Uterus (tissue), 4 donors: ENCODE measurements around the gene MRC2. TPM values are rescaled to one million over a fixed set of nuclear protein-coding genes. Genes with fewer than 3 reads are reported as not detected.
"Not testable (repeated sequence)": the region's sequence is repeated elsewhere in the genome, so short reads cannot be mapped to it uniquely, and the experiment has no call there.

Experiments used
- DNase-seq, 2 donors: peaks; one replicate each; pipeline ENCODE4 v3.0.0-alpha.2; 2019 to 2020
- H3K27ac ChIP-seq, 2 donors: fragments of 200-600 bp; sonication (generic); 1 replicate in 1 of 2; 2 replicates in 1 of 2; pipeline ENCODE4 v1.5.1; 2016 to 2018
- H3K27me3 ChIP-seq, 2 donors: fragments of 200-600 bp; sonication (generic); one replicate each; pipeline ENCODE4 v1.5.1; 2018 to 2019; ENCODE audit warnings: control low read depth in 1 of 2
- H3K36me3 ChIP-seq, 2 donors: fragments of 200-600 bp; sonication (generic); one replicate each; pipeline ENCODE4 v1.5.1; 2019; ENCODE audit warnings: control low read depth in 1 of 2
- H3K4me1 ChIP-seq, 2 donors: fragments of 200-600 bp; sonication (generic); one replicate each; pipeline ENCODE4 v1.5.1; 2018 to 2019; ENCODE audit warnings: control low read depth in 1 of 2
- H3K4me3 ChIP-seq, 2 donors: fragments of 200-600 bp; sonication (generic); 1 replicate in 1 of 2; 2 replicates in 1 of 2; pipeline ENCODE4 v1.5.1; 2018 to 2019; ENCODE audit warnings: mild to moderate bottlenecking in 1 of 2
- H3K9me3 ChIP-seq, 2 donors: fragments of 200-600 bp; sonication (generic); one replicate each; pipeline ENCODE4 v1.5.1; 2019; ENCODE audit warnings: control low read depth in 1 of 2
- POLR2A ChIP-seq, 2 donors: fragments of 450-650 bp; IDR thresholded peaks; one replicate each; pipeline ENCODE4 v1.6.1; 2016; ENCODE audit warnings: antibody characterized with exemption in 2 of 2, mild to moderate bottlenecking in 1 of 2, moderate library complexity in 1 of 2
- intact Hi-C: fragments of 100-400 bp; cut with DNase I; formaldehyde crosslinking; loops from one replicate; pipeline ENCODE4 v1.15.1; 2023; ENCODE audit warnings: low total_unique reads
- total RNA-seq, 4 donors: library from RNA; depleted of rRNA in 3 of 4; stranded (reverse); fragments of >200 nt in 3 of 4; gene quantifications; one replicate each; pipeline versions ENCODE4 v1.1.0 to v1.2.4, GENCODE V29; 2014 to 2023
- TF ChIP-seq, protein P1 (sequence below), 4 experiments: fragments of 200-600 bp in 2 of 4; fragments of 450-650 bp in 2 of 4; sonication (generic) in 2 of 4; IDR thresholded peaks; one replicate each; pipeline ENCODE4 v1.5.1; 2016 to 2019; ENCODE audit warnings: antibody characterized with exemption in 4 of 4, mild to moderate bottlenecking in 2 of 4, moderate library complexity in 1 of 4
- donor health status: DM: yes; HTN: yes; CAD: no.

The MRC2 gene
- total RNA-seq, 4 donors from 2014 or later, result 30.7 to 273 (median 102) TPM

DNA sequence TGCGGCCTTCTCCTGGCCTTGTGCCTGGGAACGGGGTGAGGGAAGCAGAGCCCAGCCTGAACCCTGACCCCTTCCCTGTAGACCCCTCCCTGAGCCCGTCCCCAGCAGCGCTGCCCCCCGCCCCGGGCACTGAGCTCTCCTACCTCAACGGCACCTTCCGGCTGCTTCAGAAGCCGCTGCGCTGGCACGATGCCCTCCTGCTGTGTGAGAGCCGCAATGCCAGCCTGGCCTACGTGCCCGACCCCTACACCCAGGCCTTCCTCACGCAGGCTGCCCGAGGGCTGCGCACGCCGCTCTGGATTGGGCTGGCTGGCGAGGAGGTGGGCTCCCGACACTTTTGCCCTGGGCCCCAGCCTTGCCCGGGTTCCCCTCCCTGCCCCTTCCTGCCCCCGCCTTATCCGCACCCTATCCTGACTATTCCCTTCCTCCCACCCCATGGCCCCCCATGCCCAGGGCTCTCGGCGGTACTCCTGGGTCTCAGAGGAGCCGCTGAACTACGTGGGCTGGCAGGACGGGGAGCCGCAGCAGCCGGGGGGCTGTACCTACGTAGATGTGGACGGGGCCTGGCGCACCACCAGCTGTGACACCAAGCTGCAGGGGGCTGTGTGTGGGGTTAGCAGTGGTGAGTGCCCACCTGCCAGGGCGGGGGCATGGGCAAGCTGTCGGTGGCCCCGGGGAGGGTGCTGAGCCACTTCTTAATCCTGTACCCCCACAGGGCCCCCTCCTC is 62.1 kb downstream of the MRC2 start:
- no peaks in the 10 kb centered on the region for H3K36me3 ChIP-seq
- no peaks in the 10 kb centered on the region for H3K9me3 ChIP-seq
- intact Hi-C loops, result no loop called here
- no peaks in the 10 kb centered on the region for H3K27me3 ChIP-seq
- no peaks in the 10 kb centered on the region for H3K4me1 ChIP-seq
- DNase-seq, result no peak
- no peak overlapping the region for H3K4me3 ChIP-seq
- TF ChIP-seq POLR2A (IDR thresholded peaks at IDR 0.05), result no peak
- TF ChIP-seq, protein P1, sequence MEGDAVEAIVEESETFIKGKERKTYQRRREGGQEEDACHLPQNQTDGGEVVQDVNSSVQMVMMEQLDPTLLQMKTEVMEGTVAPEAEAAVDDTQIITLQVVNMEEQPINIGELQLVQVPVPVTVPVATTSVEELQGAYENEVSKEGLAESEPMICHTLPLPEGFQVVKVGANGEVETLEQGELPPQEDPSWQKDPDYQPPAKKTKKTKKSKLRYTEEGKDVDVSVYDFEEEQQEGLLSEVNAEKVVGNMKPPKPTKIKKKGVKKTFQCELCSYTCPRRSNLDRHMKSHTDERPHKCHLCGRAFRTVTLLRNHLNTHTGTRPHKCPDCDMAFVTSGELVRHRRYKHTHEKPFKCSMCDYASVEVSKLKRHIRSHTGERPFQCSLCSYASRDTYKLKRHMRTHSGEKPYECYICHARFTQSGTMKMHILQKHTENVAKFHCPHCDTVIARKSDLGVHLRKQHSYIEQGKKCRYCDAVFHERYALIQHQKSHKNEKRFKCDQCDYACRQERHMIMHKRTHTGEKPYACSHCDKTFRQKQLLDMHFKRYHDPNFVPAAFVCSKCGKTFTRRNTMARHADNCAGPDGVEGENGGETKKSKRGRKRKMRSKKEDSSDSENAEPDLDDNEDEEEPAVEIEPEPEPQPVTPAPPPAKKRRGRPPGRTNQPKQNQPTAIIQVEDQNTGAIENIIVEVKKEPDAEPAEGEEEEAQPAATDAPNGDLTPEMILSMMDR (IDR thresholded peaks at IDR 0.05), result no peak
- no peak overlapping the region for H3K27ac ChIP-seq

DNA sequence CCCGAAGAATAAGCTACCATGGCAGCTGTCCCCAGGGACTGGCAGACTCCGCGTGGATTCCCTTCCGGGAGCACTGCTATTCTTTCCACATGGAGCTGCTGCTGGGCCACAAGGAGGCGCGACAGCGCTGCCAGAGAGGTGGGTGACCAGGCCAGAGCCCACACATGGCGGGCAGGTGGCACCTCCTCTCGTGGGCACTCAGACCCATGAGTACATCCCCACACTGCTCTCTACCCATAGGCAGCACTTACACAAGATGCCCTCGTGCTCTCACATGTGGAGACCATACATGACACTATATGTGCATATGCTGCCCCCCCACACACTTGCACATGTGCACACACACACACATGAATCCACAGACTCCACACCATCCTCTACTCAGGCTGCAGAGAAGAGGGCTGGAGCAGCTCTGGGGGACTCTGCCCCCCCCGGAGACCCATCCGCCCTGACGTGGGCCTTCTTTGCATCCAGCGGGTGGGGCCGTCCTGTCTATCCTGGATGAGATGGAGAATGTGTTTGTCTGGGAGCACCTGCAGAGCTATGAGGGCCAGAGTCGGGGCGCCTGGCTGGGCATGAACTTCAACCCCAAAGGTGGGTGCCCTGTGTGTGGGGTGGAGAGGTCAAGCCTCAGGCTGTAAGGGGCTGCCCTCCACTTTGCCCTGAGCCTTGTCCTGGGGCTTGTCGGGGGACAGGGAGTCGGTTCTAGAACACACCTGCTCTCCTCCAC is 62.9 kb downstream of the MRC2 start:
- TF ChIP-seq, protein P1 (IDR thresholded peaks at IDR 0.05), result no peak
- TF ChIP-seq POLR2A (IDR thresholded peaks at IDR 0.05), result no peak
- Histone ChIP-seq H3K27ac (no peak overlapping the region), H3K27me3 (no peaks in the 10 kb centered on the region), H3K4me1 (no peaks in the 10 kb centered on the region), H3K9me3 (no peaks in the 10 kb centered on the region), H3K36me3 (no peaks in the 10 kb centered on the region), H3K4me3 (no peak overlapping the region)
- intact Hi-C loops, result no loop called here
- no peak for DNase-seq

DNA sequence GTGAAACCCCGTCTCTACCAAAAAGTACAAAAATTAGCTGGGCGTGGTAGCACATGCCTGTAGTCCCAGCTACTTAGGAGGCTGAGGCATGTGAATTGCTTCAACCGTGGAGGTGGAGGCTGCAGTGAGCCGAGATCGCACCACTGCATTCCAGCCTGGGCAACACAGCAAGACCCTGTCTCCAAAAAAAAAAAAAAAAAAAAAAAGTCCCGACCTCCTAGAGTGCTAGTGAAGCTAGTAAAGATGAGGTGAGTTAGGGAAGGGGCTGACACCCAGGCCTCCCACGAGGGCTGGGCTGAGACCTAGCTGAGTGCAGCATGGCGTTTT is 64.1 kb downstream of the MRC2 start:
- intact Hi-C loops, DNase-seq, H3K36me3 ChIP-seq: not testable (repeated sequence)

DNA sequence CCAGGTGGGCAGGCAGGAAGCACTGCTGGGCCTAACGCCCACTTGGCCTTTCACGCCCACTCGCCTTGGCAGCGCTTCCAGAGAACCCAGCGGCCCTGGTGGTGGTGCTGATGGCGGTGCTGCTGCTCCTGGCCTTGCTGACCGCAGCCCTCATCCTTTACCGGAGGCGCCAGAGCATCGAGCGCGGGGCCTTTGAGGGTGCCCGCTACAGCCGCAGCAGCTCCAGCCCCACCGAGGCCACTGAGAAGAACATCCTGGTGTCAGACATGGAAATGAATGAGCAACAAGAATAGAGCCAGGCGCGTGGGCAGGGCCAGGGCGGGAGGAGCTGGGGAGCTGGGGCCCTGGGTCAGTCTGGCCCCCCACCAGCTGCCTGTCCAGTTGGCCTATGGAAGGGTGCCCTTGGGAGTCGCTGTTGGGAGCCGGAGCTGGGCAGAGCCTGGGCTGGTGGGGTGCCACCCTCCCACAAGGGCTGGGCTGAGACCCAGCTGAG is 64.7 kb downstream of the MRC2 start:
- Histone ChIP-seq H3K27ac (peak overlapping the region in 1 of 2 donors; percentile 12), H3K4me3 (no peak overlapping the region), H3K36me3 (no peaks in the 10 kb centered on the region), H3K27me3 (no peaks in the 10 kb centered on the region), H3K9me3 (no peaks in the 10 kb centered on the region), H3K4me1 (peaks cover 0 to 4% of the 10 kb centered on the region in 2 donors)
- intact Hi-C loops, result no loop called here
- TF ChIP-seq, protein P1 (IDR thresholded peaks at IDR 0.05), result no peak
- TF ChIP-seq POLR2A (IDR thresholded peaks at IDR 0.05), result no peak
- no peak for DNase-seq

More for the DNA sequence above, 64.1 kb downstream of the MRC2 start:
- not testable (repeated sequence) for H3K4me3 ChIP-seq, H3K27me3 ChIP-seq, H3K9me3 ChIP-seq, H3K27ac ChIP-seq, H3K4me1 ChIP-seq

DNA sequence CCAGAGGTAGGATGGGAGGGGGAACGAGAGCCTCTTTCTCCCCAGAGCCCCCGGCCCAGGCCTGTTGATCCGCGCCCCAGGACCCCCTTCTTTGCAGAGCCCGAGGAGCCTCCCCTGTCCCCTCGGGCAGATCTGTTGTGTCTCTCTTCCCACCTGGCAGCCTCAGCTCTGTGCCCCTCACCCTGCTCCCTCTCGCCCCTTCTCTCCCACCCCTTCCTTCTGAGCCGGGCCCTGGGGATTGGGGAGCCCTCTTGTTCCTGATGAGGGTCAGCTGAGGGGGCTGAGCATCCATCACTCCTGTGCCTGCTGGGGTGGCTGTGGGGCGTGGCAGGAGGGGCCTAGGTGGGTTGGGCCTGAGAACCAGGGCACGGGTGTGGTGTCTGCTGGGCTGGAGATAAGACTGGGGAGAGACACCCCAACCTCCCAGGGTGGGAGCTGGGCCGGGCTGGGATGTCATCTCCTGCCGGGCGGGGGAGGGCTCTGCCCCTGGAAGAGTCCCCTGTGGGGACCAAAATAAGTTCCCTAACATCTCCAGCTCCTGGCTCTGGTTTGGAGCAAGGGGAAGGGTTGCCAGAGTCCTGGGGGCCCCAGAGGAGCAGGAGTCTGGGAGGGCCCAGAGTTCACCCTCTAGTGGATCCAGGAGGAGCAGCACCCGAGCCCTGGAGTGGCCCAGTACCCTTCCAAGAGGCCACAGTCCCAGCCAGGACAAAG is 65.4 kb downstream of the MRC2 start:
- peaks cover 0 to 5% of the 10 kb centered on the region in 2 donors for H3K4me1 ChIP-seq
- TF ChIP-seq POLR2A (IDR thresholded peaks at IDR 0.05), result no peak
- TF ChIP-seq, protein P1 (IDR thresholded peaks at IDR 0.05), result peak; percentile 10 to 36 (median 34)
- peak overlapping the region in 1 of 2 donors; percentile 12 for H3K27ac ChIP-seq
- no peaks in the 10 kb centered on the region for H3K36me3 ChIP-seq
- H3K9me3 ChIP-seq, result no peaks in the 10 kb centered on the region
- intact Hi-C loops, result no loop called here
- no peak overlapping the region for H3K4me3 ChIP-seq
- H3K27me3 ChIP-seq, result no peaks in the 10 kb centered on the region
- no peak for DNase-seq
